HG03439 (cell line): ENCODE results near the gene TNP2.

Experiments
- ATAC-seq: cut with Tn5 transposase; IDR thresholded peaks from one replicate; pipeline ENCODE4 v1.9.1; 2021; ENCODE audit warnings: mild to moderate bottlenecking, moderate library complexity; ENCODE audit not compliant: unreplicated experiment

Gene TNP2

DNA sequence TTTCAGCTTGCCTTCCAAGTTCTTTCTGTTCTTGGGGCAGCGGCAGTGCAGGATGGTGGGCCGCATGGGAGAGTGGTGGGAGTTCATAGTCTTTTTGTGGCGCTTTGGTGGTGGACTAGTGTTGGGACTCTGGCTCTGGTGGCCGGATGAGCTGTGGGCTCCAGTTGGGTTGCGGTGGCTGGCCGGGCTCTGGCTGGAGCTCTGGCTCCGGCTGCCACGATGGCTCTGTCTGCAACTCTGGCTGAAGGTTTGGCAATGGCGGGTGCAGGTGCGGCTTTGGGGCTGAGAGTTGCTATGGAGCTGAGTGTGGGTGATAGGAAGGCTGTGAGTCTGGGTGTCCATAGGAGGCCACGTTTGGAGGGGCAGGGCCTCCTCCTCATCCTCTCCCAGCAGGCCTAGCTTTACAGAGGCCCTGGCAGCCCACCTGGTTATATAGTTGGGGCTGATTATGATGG is at the start of gene TNP2:
Gene TNP2 (minus strand): TSS at position 405 of the 455 bp plus-strand sequence. CDS start 63 bp downstream, at position 342.
- ATAC-seq, result no peak

DNA sequence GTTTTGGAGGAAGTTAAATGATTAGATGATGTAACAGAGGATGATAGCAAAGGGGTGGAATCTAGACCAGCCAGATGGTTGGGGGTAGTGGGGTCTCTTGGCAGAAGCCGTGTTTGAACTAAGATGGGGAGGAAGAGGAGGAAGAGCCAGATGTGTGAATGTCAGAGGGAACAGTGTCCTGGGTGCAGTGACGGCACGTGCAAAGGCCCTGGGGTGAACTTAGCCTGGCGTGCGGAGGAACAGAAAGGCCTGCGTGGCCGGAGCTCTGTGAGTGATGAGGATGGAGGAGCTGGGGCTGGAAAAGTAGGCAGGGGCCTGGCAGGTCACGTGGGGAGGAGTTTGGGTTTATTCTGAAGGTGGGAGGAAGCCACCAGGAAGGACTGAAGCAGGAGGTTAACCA is 49.7 kb upstream of the TNP2 start:
- ATAC-seq, result no peak

DNA sequence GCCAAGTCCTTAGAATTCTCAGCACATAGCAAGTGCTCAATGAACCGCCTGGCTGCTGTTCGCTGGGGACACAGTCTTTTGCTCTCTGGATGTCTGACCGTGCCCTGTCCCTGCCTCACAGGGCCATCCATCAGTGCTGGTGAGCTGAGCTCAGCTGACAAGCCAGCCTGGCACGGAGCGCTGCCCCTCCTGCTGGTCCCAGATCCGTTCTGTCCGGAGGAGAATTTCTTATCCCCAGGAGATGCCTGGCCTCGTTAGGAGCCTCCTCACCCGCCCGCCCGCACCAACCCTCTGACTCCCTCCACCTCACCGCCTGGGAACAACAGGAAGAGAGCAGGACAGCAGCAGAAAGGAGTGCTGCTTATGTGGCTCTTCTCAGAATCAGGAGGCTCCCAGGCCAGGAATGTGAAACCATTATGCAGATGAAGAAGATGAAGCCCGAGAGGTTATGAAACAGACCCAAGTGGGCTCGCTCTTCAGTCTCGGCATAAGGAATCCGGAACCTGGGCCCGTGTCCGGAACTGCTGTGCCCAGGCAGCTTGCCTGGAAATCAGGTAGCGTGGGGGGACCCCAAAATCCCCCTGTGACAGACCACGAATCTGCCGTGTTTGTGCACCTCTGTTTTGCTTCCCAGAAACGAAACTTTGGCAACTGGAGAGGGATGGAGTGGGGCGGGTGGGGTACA is 47.3 kb upstream of the TNP2 start:
- no peak for ATAC-seq

DNA sequence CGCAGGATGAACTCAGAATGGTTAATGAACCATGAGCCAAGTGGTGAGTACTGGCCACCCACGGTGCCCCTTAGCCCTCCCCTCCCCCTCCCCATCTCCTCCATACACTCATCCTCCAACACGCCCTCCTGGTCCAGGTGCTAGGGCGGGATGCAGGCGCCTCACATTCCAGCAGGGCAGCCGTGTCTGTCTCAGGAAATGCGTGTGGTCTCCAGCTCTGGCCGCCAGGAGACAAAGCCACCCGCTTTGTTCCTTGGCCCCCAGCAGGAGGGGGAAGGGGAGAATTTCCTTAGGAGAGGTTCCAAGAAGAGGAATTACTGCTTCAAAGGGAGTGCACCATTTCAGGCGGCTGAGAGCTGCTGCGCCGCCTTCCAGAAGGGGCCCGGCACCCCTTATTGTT is 46.4 kb upstream of the TNP2 start:
- no peak for ATAC-seq

DNA sequence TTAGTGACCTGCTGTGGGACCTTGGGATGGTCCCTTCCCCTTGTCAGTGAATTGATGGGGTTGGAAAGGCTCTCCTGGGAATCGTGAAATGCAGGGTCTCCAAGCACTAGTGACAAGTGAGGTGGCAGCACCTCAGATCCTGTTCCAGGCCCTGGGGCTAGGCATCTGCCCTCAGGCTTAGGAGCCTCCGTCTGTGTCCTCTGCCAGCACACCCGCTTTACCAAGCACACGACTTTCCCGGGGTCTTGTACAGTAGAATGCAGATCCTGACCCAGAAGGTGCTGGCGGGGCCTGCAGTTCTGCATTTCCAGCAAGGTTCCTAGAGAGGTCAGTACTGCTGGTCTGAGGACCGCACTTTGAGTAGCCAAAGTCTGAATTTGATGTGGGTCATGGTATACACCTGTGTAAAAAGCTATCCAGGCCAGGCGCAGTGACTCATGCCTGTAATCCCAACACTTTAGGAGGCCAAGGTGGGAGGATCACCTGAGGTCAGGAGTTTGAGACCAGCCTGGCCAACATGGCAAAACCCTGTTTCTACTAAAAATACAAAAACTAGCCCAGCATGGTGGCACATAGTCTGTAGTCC is 45.3 kb upstream of the TNP2 start:
- no peak for ATAC-seq

DNA sequence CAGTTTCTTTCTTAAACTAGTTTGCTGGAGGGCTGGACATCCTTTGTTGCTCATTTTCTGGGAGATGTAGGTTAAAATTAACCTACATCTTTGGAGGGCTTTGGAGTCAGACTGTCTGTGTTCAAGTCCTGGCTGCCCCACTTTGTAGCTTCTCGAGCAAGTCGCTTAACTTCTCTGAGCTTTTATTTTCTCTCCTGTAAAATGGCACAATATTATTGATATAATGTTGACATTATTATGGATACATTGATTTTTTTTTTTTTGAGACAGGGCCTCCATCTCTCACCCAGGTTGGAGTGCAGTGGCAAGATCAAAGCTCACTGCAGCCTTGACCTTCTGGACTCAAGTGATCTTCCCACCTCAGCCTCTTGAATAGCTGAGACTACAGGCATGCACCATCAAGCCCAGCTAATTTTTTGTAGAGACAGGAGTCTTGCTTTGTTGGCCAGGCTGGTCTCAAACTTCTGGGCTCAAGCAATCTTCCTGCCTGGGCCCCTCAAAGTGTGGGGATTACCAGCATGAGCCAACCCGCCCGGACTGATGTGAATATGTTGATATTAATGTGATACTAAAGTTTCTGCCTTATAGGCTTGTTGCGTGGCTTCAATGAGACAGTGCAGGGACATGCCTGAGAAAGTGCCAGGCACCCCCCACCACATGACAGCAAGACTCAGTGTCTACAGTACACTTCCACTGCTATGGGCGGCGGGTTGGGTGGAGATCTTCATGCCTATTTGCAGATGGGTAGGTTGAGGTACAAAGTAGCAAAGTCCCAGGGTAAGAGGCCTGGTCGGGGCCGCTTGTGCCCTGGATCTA is 44.6 kb upstream of the TNP2 start:
- no peak for ATAC-seq

DNA sequence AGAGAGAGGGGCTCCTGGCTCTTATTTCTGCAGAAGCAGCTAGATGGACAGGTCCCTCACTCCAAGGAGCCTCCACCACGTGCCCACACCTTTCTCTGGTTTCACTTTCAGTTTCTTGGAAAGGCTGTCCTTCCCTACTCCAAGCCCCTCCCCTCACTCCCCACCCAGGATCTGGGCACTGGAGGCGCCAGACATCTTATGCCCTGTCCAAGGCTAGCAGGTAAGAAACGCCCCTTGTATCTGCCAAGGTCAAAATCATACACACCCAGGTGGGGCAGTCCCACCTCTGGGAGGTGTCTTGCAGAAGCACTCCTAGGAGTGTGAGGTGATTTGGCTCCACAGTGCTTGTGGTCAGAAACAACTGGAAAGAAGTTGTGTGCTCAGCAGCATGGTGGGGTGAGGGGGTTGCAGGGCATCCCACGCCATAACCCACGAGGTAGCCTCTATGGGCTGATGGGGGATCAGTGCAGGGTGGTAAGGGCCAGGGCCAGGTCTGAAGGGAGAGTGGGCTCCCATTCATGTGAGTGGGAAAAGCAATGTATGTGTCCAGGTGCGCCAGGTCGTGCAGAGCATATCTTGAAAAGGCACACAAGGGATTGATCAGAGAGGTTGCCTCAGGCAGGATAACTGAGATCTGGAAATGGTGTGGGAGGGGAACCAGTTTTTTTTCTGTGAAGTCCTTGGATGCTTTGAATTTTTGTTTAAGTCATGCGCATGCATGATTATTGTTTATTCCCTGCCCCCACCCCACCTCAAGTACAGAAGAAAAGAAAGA is 43.8 kb upstream of the TNP2 start:
- ATAC-seq, result no peak

DNA sequence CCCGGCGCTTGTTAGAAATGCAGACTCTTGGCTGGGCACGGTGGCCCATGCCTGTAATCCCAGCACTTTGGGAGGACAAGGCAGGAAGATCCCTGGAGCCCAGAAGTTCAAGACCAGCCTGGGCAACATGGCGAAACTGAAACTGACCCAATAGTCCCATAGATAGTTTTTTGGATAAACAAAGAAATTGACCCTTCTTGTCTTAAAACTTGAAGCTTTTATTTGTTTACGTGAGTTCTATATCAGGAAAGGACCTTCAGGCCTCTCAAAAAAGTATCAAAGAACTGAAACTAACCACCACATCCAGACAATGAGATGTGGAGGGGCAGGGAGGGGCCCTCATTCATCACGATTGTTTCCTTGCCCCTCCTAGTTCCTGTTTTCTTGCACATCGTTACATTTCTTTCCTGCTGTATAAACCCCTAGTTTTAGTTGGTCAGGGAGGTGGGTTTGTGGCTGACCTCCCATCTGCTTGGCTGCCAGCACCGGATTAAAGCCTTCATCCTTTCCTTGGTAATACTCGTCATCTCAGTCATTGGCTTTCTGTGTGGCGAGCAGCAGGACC is 42.0 kb upstream of the TNP2 start:
- peak; percentile 37 for ATAC-seq

DNA sequence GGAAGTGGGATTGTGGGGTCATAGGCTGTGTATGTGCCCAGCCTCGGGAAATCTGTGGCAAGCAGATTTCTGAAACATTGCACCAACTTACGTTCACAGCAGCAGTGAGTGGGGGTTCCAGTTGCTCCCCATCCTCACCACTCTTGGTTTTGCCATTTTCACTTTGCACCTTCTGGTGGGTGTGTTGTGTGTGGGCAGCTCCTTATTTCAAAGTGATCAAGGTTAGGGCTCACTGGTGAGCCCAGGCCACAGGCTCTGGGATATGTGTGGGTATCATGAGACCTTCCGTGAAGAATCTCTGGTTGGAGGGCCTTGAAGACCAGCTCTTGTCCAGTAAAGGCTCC is 41.5 kb upstream of the TNP2 start:
- ATAC-seq, result no peak

DNA sequence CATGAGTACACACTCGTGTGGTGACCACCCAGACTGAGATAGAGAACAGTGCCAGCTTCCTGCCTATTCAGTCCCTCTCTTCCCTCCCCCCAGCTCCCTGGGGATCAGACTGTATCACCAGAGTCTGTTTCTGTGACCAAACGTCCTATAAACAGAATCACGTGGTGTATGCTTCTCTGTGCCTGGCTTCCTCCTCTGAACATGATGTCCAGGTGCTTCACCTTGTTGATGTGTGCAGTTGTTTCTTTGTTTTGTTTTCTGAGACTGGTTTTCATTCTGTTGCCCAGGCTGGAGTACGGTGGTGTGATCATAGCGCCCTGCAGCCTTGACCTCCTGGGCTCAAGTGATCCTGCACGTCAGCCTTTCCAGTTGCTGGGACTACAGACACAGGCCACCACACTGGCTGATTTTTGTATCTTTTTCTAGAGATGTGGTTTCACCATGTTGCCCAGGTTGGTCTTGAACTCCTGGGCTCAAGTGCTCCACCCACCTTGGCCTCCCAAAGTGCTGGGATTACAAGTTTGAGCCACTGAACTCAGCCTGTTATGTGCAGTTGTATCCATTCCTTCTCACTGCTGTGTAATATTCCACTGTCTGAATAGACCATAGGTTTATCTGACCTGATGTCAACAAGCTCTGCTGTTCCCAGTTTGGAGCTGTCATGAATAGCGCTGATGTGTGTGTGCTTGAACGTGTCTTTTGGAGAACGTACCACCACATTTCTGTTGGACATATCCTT is 40.9 kb upstream of the TNP2 start:
- peak; percentile 46 for ATAC-seq

DNA sequence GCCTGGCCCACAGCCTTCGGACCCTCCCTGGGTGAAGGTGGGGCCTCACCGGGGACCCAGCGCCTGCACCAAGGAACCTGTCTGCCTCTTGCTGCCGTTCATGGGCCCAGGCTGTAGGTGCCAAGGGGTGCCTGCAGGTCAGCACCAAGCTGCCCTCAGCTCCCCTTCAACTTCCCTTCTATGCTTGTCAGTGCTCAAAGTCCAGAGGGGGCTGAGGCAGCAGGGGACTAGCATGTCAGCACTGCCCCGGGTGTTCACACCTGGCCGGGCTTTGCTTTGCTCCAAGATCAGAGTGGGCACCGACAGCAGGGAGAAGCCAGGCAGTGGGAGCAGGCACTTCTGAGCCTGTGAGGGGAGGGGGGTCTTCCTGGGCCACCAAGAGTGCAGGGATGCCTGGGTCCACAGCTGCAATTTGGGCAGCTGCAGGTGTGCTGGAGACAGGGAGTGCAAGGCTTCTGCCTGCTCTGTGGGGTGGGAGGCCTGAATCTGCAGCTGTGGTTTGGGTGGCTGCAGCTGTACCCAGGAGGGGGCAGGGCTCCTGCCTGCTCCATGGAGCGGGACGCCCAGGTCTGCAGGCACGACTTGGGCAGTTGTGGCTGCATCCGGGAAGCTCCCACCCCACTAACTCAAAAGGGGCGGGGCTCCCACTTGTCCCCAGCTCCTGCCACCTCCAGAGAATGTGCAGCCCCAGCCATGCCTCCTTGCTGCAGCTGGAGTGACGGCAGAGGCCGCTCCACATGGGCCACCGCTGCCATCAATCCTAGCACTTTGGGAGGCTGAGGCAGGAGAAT is 39.6 kb upstream of the TNP2 start:
- no peak for ATAC-seq

DNA sequence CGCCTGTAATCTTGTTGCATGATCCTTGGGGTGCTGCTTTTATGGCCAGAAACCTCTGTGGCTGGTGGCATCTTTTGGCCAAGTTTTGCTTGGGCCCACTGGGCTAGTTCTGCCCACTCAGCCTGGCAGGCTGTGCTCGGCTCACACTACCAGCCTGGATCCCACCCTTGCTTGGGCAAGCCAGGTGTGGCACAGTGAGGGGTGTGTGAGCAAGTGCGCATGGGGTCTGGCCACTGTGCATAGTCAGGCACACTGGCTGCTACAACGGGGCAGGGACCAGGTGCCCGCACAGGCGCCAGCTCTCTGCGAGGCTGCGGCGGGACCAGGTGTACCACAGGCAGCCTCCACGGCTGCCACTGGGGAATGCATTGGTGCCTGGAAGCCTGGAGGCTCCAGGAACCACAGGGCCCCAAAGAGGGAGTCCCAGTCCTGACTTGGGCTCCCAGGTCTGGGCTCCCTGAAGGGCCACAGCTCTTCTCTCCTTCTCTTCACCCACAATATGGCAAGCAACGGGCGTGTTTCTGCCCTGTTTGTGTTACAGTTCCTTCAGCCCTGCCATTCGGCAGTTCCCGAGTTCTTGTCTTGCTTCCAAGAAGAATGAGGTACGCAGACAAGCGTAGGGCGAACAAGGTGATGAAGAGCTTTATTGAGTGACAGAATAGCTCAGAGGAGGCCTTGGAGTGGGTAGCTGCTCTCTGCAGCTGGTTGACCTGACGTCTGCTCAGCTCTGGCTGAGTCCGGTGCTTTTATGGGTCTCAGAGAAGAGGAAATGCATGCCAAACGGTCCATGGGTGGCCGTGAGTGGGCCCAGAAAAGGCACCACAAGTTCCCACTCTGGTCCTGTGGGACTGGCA is 38.7 kb upstream of the TNP2 start:
- no peak for ATAC-seq

DNA sequence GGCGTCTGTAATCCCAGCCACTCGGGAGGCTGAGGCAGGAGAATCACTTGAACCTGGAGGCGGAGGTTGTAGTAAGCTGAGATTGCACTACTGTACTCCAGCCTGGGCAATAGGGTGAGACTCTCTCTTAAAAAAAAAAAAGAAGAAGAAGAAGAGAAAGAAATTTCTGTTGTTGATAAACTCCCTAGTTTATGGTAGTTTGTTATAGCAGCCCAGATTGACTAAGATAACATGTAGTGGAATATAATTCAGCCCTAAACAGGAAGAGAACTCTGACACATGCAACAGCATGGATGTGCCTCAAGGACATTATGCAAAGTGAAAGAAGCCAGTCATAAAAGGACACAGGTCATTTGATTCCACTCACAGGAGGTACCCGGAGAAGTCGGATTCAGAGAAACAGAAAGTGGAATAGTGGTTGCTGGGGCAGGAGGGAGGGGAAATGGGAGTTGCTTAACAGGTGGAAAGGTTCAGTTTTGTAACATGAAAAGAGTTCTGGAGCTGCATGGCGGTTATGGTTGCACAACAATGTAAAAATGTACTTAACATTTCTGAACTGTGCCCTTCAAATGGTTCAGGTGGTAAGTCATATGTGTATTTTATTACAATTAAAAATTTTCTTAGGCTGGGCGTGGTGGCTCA is 38.0 kb upstream of the TNP2 start:
- no peak for ATAC-seq

DNA sequence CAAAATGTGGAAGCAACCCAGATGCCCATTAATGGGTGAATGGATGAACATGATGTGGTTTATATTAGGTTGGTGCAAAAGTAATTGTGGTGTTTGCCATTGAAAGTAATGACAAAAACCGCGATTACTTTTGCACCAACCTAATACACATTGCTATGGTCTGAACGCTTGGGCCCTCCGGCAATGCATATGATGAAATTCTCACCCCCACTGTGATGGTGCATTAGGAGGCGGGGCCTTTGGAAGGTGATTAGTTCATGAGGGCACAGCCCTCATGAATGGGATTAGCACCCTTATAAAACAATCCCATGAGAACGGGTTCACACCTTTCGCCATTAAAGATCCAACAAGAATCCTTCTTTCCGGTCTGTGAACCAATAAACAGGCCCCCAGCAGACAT is 37.3 kb upstream of the TNP2 start:
- no peak for ATAC-seq

DNA sequence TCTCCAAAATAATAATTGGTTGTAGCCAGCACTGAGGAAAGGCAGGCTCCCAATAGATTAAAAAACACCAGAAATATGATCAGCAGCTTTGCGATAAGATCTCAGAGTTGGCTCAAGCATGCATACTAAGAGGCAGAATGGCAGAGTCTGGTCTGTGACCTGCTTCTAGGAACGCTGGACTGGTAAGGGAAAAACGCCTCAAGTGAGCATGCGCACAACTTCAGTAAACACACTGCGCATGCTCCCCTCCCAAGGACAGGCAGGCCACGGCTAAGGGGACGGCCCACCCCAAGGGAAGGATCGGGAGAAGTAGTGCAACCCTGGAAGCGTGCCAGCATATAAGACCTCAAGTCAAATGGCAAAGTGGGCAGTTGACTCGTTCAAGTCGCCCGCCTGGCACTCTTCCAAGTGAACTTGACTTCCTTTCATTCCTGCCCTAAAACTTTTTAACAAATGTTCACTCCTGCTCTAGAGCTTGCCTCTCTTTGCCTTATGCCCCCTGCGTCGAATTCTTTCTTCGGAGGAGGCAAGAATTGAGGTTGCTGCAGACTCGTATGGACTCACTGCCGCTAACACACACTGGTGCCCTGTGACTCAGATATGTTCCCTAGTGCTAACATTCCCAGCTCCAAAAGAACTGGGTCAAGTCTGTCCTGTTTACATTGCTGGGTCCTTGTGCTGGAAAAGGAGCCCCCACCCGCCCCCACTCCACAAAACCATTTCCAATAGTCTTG is 34.4 kb upstream of the TNP2 start:
- no peak for ATAC-seq

DNA sequence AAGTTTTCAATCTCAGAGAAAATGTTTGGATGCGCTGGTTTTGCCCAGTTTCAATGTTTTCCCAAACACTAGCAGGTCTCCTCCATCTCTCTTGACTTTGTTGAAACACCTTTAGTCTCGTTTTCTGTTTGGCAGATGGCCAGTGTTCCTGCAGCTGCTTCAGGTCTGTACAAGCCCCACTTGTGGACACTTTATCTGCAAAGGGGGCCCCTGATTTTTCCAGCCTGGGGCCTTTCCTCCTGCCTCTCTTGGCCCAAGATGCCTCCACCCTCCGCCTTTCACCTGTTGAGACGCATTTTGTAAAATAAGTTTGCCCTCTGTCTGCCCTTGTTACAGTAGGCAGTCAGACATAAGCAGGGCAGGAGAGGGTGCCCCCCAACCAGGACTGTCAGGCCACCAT is 33.9 kb upstream of the TNP2 start:
- no peak for ATAC-seq
